ENCODE data around the gene HLA-C. TPM values are rescaled to one million over a fixed set of nuclear protein-coding genes. Genes with fewer than 3 reads are reported as not detected.

HLA-C gene
- polyA plus RNA-seq, 1 experiment = 776 TPM

DNA sequence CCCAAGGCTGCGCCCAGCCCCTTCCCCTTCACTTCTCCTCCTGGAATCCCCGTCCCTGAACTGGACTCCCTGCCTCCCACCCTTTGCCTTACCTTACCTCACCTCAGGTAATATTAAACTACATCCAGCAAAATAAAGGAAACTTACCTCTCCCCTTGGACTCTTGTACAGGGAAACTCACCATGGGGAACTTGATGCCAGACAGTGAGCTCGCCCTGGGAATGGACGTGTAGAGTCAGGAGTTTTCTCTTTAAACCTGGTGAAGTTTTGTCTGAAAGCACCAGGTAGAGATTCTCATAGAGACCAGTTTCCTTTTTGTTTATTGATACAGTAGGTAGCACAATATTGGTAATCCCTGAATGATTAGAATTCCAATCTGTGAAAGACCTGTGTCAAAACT lies 544 bp upstream of the HLA-C start:
- ChIA-PET POLR2A (no interaction called here), CTCF (no interaction called here)
- TF ChIP-seq, protein P1, sequence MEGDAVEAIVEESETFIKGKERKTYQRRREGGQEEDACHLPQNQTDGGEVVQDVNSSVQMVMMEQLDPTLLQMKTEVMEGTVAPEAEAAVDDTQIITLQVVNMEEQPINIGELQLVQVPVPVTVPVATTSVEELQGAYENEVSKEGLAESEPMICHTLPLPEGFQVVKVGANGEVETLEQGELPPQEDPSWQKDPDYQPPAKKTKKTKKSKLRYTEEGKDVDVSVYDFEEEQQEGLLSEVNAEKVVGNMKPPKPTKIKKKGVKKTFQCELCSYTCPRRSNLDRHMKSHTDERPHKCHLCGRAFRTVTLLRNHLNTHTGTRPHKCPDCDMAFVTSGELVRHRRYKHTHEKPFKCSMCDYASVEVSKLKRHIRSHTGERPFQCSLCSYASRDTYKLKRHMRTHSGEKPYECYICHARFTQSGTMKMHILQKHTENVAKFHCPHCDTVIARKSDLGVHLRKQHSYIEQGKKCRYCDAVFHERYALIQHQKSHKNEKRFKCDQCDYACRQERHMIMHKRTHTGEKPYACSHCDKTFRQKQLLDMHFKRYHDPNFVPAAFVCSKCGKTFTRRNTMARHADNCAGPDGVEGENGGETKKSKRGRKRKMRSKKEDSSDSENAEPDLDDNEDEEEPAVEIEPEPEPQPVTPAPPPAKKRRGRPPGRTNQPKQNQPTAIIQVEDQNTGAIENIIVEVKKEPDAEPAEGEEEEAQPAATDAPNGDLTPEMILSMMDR (IDR thresholded peaks at IDR 0.05; ENCODE audit: insufficient read depth, low read depth, low read length) = no peak
- H3K27me3 ChIP-seq (ENCODE audit: control insufficient read depth, insufficient read depth, low read length) = peaks cover 10% of the 10 kb centered on the region
- H3K4me3 ChIP-seq (ENCODE audit: low read depth, low read length) = peak overlapping the region; percentile 77
- peaks cover 18% of the 10 kb centered on the region for H3K36me3 ChIP-seq (ENCODE audit: control insufficient read depth, insufficient read depth, low read length)
- DNase-seq (ENCODE audit: low read depth) = no peak

DNA sequence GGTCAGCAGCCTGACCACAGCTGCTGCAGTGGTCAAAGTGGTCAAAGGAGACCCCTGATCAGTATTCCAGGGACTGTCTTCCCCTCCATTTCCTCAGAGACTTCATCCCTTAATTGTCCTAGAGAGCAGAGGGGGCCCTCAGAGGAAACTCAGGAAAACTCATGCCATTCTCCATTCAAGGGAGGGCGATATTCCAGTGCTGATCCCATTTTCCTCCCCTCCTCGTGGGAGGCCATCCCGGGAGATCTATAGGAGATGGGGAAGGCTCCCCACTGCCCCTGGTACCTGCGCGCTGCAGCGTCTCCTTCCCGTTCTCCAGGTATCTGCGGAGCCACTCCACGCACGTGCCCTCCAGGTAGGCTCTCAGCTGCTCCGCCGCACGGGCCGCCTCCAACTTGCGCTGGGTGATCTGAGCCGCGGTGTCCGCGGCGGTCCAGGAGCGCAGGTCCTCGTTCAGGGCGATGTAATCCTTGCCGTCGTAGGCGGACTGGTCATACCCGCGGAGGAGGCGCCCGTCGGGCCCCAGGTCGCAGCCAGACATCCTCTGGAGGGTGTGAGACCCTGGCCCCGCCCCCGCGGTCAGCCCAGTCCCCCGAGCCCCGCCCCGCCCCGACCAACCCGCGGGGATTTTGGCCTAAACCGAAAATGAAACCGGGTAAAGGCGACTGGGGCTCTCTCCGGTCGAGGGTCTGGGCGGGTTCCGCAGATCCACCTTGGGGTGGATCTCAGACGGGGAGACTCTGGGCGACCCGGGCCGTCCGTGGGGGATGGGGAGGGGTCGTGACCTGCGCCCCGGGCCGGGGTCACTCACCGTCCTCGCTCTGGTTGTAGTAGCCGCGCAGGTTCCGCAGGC lies 878 bp downstream of the HLA-C start:
- TF ChIP-seq, protein P1 (IDR thresholded peaks at IDR 0.05; ENCODE audit: insufficient read depth, low read depth, low read length) = no peak
- no peak for DNase-seq (ENCODE audit: low read depth)
- ChIA-PET CTCF (interaction anchor here (1.0 kb wide), 1 partner anchor 74 kb away, joined by 3 read pairs; no protein-coding TSS in a partner anchor), POLR2A (no interaction called here)
- Histone ChIP-seq H3K36me3 (ENCODE audit: control insufficient read depth, insufficient read depth, low read length) (peaks cover 18% of the 10 kb centered on the region), H3K4me3 (ENCODE audit: low read depth, low read length) (peak overlapping the region; percentile 77), H3K27me3 (ENCODE audit: control insufficient read depth, insufficient read depth, low read length) (peaks cover 5% of the 10 kb centered on the region)

GRCh38 chr6:31268836-31269235 lies 3.1 kb downstream of the HLA-C start:
- ChIA-PET POLR2A (no interaction called here), CTCF (interaction anchor here (0.7 kb wide), 1 partner anchor 72 kb away, joined by 5 read pairs; no protein-coding TSS in a partner anchor)
- Histone ChIP-seq H3K27me3 (ENCODE audit: control insufficient read depth, insufficient read depth, low read length) (no peaks in the 10 kb centered on the region), H3K4me3 (ENCODE audit: low read depth, low read length) (no peak overlapping the region), H3K36me3 (ENCODE audit: control insufficient read depth, insufficient read depth, low read length) (peaks cover 18% of the 10 kb centered on the region)
- TF ChIP-seq, protein P1 (IDR thresholded peaks at IDR 0.05; ENCODE audit: insufficient read depth, low read depth, low read length) = no peak
- no peak for DNase-seq (ENCODE audit: low read depth)

DNA sequence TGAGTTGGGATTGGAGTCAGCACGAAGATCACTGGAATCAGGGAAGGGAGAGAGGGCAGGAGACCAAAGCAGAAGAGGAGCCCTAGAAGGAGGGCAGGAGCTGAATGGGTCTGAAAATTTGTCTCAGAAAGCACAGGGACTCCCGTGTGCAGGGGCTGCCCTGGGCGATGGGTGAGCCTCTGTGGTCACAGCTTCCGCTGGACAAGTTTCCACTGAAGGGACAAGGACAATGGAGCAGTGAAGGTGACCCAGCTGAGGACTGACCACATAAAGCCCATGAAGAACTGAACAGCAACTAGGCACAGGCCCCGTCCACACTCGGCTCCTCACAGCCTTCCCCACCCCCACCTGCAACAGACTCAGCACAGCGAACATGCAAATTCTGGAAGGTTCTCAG lies 3.5 kb downstream of the HLA-C start:
- peaks cover 18% of the 10 kb centered on the region for H3K36me3 ChIP-seq (ENCODE audit: control insufficient read depth, insufficient read depth, low read length)
- H3K4me3 ChIP-seq (ENCODE audit: low read depth, low read length) = no peak overlapping the region
- DNase-seq (ENCODE audit: low read depth) = no peak
- TF ChIP-seq, protein P1 (IDR thresholded peaks at IDR 0.05; ENCODE audit: insufficient read depth, low read depth, low read length) = no peak
- CTCF ChIA-PET = no interaction called here
- POLR2A ChIA-PET = no interaction called here
- H3K27me3 ChIP-seq (ENCODE audit: control insufficient read depth, insufficient read depth, low read length) = no peaks in the 10 kb centered on the region

GRCh38 chr6:31267651-31268368 lies 4.1 kb downstream of the HLA-C start:
- no peaks in the 10 kb centered on the region for H3K27me3 ChIP-seq (ENCODE audit: control insufficient read depth, insufficient read depth, low read length)
- H3K4me3 ChIP-seq (ENCODE audit: low read depth, low read length) = no peak overlapping the region
- no peak for DNase-seq (ENCODE audit: low read depth)
- CTCF ChIA-PET = no interaction called here
- POLR2A ChIA-PET = interaction anchor here (0.6 kb wide), 1 partner anchor 85 kb away, joined by 3 read pairs; no protein-coding TSS in a partner anchor
- H3K36me3 ChIP-seq (ENCODE audit: control insufficient read depth, insufficient read depth, low read length) = peaks cover 18% of the 10 kb centered on the region
- TF ChIP-seq, protein P1 (IDR thresholded peaks at IDR 0.05; ENCODE audit: insufficient read depth, low read depth, low read length) = no peak

Measured in BJ (cell line).